GM18868 (cell line): ENCODE data around the gene ZNF804B.

Source experiments
- ATAC-seq: cut with Tn5 transposase; IDR thresholded peaks from one replicate; pipeline ENCODE4 v1.9.1; 2021; ENCODE audit warnings: mild to moderate bottlenecking, moderate library complexity; ENCODE audit not compliant: unreplicated experiment

ZNF804B gene

DNA sequence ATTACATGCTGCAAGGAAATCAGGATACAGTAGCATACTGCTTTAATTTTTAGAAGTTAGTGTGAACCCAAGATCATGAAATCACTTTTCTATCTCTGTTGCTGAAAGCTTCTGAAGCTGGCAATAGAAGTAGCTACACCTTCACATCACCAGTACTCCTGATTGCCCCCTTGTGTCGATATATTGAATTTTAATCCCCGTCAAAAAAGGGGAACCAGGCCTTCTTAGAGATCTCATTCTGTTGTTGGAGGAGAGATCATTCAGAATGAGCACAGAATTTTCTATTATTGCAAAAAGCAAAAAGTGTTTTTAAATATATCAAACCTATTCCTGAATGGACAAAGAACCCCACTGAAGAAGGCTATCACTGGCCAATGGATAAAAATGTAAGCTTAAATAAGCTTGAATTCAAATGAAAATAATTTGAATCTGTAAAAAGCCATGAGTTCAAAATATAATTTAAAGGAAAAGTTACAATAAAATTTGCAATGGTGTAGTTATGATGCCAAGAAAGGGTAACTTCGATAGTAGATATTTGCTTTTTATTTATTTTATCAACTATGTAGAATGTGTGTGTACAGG lies 75.7 kb downstream of the ZNF804B start:
- peak; percentile 99 for ATAC-seq

DNA sequence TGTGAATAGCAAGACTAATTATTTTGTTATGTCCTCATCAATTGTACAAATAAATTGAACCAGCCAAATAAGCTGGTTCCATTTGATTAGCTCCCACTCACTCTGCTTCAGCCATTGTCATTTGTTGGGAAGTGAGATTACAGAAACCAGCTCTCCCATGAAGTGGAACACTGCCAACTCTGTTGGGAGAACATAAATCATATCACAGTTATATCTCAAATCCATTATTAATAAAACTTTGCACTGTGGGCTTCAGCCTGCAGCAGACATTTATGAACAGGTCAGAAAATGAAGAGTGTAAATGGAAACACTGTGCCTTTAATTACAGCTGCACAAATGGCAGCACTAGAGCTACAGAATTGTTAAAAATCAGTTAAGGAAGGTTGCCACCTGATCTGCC lies 82.7 kb downstream of the ZNF804B start:
- no peak for ATAC-seq

DNA sequence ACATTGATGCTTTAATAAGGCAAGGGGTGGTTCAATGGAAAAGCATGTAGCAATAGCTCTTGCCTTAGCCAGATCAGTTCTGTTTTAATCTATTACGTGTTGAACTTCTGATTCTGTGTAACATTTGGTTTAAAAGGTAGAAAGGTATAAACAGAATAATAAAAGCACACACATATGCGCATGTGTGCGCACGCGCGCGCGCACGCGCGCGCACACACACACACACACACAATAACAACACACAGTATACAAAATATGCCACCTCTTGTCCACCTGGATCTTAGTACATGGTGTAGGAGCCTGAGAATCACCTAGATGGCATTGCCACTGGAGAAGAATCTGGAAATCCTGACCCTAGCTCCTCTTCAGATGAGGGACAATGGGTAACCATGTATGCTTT lies 85.6 kb downstream of the ZNF804B start:
- ATAC-seq = no peak

DNA sequence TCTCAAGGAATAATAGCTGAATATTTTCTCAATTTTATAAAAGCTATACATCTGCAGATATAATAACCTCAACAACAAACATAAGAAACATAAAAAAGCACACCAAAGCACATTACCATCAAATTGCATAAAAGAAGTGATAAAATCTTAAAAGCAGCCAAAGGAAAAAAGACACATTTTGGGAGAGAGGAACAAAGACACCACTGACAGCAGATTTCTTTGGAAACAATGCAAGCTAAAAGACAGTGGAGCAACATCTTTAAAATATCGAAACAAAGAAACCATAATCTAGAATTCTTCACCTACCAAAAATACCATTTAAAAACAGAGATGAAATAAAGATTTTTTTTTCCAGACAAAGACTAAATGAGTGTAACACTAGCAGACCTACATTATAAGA lies 91.7 kb downstream of the ZNF804B start:
- no peak for ATAC-seq

DNA sequence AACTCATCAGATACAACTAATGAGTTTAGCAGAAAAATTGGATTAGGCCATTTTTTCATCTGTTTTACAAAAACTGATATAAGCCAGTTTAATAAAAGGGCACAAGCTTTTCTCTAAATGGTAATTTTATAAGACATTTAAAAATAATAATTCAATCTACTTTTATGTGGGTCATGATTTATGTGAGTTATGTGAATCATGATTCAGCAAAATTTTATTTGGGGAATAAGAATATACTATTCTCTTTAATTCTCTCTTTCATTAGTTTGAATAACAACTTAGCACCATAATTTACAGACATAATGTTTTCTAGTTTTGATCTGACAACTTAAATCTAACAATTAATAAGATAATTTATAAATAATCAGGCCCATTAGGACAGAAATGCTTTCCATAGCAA lies 99.8 kb downstream of the ZNF804B start:
- no peak for ATAC-seq

DNA sequence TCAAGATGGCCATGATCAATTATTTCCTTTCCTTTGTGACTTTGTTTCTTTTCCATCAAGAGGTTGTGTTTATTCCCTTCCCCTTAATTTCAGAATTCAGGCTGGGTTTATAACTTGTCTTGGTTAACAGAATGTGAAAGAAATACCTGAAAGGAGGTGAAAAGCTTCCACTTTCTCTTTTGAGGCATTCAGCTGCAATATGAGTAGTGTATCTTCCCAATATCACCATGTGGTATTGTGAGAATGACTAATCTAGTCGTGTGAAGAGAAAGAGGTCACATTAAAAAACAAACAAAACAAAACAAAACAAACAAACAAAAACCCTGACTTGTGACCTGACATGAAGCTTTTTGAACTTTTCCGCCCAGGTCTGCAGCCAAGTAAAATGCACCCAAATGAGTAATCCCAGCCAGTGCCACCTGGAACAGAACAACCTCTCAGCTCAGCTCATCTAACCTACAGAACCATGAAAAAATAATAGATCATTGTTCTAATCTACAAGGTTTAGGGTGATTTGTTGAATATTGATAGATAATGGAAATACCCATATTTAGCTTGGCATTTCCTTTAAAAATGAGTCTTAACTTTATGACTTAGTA lies 106.9 kb downstream of the ZNF804B start:
- peak; percentile 41 for ATAC-seq

DNA sequence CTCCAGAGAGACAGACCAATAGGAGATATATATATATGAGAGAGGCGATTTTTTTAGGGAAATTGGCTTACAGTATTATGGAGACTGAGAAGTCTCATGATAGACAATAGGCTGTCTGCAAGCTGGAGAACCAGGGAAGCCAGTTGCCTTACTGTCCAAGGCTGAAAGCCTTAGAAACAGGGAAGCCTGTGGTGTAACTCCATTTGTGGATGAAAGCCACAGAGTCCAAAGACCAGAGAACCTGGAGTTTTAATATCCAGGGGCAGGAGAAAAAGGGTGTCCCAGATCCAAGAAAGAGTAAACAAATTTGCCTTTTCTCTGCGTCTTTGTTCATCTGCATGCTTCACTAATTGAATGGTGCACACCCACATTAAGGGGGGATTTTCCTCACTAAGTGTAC lies 107.7 kb downstream of the ZNF804B start:
- ATAC-seq = no peak

DNA sequence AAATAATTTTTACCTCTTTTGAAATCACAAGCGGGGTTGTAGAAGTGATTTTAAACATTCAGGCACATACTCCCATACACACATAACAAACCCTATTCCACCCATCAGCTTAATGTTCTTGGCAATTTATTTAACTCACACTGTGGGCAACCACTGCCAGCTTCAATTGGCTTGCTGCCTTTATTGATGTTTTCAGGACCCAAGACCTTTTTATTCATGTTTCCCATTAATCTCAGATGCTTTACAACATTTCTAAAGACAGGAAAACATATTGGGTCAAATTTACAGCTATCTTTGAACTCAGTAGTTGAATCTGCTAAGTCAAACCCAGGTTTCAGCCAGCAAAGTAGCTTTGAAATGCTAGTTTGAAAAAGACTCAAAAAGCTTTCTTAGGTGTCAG lies 109.0 kb downstream of the ZNF804B start:
- no peak for ATAC-seq

DNA sequence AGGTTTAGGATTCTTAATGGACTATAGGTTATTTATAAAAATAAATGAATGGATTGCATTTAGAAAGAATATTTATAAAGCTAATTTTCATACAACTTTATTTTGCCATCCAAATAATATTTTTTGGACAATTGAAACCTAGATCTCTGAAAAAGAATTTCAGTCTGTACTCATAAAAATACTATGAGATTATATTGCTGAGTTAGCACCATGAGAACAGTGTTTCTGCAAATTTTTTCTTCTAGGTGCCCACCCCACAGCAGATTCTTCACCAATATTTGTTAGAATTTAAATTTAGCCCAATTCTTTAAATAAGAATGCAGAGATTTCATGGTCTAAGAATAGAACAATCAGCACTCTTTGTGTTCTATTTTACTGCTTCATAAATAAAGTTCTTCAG lies 121.6 kb downstream of the ZNF804B start:
- no peak for ATAC-seq

DNA sequence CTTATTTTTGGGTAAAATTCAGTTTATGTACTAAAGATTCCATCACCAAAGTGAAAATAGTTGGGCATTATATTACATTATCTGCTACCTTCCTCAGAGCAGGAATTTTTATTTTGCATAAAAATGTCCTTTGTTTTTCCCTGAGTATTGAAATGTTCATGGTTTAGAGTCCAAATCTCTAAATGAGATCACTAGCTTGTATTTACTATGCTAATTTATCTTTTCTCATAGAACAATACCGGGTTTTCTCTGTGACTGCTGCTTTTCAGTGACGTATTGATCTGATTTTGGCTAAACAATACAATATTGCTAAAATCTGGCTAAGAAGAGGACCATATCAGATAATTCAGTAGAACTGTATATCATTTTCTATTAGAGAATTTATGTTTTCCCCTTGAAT lies 125.6 kb downstream of the ZNF804B start:
- no peak for ATAC-seq

DNA sequence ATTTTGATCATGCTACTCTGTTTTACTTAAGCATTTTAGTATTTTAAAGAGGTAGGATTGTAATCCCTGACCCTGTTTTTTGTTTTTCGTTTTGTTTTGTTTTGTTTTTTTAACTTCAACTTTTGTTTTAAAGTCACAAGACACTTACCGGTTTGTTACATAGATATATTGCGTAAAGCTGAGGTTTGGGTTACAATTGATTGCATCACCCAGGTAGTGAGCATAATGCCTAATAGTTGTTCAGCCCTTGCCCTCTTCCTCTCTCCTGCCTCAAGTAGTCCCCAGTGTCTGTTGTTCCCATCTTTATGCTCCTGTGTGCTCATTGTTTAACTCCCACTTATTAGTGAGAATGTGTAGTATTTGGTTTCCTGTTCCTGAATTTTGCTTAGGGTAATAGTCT lies 129.2 kb downstream of the ZNF804B start:
- ATAC-seq = no peak

DNA sequence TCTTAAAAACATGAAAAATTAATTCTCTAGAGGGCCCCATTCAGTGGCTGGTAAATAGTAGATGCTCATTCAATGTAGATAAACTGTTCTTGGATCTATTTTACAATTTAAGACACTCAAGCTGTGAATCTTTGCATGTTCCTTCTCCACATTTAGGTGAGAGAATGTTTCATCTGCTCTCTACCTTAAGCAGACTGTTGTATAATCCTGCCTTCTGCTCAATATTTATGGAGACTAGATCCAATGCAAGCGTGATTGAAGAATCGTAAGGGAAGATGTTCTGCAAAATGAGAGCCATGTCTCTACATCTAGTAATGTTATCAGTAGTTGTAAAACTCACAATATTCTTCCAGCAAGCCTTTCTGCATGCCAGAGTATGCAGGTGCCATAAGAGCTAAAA lies 151.0 kb downstream of the ZNF804B start:
- no peak for ATAC-seq

DNA sequence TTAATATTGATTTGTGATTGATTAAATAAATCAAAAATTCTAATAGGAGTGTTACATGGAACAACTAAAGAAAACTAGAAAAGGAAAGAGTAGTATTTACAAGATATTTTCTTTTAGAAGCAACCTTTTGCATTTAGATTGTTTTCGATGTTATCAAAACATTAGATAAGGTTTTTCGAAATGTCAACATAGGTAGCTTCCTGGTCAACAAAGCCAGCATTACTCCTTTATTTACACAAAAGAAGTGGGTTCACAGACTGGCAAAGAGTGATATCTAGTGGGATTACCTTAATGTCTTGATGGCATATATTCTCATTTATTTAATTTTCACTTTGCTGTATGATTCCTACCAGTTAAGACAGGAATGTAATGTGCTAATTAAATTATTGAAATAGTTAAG lies 153.4 kb downstream of the ZNF804B start:
- ATAC-seq = no peak

DNA sequence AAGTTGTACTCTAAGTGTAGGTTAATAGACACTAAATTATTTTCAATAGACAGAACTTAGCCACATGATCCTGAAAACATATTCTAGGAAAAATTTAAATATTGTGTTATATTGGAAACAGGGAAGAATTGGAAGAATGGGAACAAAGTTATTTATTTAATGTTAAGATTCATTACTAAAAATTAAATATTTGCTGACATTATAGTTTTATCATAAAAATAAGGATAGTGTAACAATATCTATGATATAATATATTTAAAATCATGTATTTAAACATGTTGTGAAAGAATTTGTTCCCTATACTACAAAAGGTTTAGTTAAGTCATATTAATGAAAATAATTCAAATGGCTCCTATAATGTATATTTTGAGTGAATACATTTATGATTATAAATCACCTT lies 156.1 kb downstream of the ZNF804B start:
- ATAC-seq = no peak

DNA sequence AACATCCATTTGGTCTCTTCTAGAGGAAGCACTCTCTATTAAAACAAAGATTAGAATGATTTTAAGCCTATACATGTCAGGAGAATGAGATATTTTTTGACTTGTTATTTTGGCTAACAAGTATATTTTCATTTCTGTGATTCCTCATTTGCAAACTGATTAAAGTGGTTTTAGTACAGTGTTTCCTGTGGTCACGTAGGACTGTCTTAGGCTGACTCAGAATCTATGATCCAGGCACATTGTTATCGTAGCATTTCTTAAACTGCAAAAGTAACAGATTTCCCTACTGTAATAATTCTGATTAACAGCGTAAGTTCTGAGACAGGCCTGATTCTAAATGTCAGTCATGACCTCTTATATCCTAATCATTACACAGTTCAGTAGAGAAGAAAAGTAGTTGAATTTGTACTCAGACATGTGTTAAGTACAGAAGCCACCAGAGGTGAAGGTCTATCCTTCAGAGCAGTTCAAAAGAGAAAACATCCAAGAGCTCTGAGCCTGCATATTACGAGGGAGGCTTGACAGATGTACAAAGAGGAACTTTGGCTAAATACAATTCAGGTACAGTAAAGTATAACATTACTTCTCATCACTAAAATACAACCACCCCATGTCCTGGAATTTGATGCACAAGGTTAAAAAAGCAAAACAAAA lies 160.1 kb downstream of the ZNF804B start:
- ATAC-seq = no peak

DNA sequence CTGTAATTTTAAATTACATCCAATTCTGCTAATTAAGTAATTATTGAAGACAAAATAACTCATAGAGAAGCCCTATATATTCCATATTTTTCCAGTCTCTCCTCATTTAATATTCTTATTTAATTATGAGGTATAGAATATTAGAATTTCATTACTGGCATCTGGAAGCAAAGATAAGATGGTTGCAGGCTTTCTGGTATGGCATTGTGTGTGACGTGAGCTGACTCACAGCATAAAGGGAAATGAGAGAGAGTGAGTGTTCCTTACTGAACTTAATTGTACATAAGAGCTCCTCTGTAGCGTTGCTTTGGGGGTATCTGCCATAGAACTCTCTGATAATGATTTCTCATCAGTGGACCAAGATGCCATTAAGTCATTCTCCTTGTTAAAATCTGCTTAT lies 163.4 kb downstream of the ZNF804B start:
- ATAC-seq = no peak

DNA sequence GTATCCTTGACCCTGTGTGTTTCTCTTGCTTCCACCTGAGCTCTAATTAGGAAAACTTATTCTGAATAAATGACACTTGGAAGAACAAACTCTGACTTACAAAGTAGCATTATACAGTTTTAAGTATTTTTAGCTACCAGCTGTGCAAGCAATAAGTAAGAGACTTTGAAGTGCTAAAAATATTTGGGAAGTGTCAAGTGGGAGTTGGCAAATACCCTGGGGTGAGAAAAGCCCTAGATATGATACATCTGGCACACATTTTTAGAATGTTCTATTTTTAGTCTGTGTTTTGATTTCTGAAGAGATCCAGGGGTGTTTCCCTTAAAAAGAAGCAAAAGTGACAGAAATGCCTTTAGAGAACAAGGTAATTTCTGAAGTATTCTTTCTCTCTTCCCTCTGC lies 168.8 kb downstream of the ZNF804B start:
- ATAC-seq = no peak

DNA sequence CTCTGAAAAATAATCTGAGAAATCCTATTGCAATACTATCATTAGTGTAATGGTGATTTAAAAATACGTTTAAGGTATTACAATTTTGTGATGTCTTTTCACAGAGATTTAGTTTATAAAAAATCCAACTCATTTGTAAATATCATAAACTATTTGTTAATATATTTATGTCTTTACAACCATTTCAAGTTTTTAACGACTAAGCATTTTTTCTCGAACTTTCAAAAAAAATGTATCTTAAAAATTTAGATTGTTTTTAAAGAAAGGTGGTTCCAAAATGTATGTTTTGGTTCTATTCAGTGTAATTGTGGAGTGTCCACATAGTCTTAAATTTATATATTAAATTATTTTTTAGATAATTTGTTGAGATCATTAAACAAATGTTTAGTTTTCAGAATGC lies 170.2 kb downstream of the ZNF804B start:
- no peak for ATAC-seq

DNA sequence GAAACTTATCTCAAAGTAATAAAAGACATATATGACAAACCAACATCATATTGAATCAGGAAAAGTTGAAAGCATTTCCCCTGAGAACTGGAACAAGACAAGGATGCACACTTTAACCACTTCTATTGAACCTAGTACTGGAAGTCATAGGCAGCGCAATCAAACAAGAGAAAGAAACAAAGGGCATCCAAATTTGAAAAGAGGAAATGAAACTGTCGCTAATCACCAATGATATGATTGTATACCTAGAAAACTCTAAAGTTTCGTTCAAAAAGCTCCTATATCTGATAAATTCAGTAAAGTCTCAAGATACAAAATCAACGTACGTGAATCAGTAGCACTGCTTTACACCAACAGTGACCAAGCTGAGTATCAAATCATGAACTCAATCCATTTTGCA lies 173.8 kb downstream of the ZNF804B start:
- no peak for ATAC-seq

DNA sequence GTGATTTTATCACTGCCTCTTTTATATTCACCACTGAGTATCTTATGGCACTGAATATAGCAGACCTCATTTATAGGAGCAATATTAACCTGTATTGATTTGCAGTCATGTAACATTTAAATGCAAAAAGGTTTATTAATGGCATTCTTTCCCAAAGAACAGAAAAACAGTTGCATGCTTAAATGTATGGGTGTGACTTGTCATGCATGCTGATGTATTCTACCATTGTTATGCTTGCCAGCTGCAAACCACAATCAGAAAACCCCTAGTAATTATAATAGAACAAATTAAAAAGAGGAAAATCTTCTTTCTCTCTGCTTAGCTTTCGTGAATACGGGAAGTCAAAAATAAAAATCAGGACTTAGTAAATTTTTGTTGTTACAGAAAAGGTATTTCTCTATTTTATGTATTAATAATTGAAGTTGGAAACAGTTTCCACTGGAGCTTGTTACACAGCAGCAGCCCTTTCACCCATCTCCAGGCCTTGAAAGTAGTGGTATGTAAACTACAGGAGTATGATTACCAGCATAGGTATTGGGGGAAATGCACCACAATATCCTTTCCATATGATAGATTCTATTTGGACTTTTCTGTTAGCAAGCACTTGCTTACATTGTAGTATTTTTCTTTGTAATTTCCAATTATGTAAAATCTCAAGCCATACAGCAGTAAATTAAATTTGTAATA lies 183.5 kb downstream of the ZNF804B start:
- ATAC-seq = no peak

DNA sequence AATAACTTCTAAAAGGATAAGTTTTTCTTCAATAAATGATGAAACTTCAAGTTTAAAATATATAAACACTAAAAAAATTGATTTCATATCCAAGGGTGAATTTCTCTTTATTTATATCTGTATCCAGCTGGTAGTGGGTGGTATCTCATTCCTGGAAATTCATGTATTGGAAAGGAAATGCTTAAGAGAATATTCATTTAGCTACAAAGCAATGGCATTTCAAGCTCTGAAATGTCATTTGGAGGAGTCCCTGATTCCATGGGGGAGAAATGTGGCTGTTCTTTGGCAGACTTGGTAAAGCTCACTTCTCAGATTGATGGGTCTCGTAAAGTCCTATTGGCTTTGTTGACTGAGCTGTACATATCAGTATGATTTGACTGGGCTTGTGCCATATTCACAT lies 192.3 kb downstream of the ZNF804B start:
- no peak for ATAC-seq

DNA sequence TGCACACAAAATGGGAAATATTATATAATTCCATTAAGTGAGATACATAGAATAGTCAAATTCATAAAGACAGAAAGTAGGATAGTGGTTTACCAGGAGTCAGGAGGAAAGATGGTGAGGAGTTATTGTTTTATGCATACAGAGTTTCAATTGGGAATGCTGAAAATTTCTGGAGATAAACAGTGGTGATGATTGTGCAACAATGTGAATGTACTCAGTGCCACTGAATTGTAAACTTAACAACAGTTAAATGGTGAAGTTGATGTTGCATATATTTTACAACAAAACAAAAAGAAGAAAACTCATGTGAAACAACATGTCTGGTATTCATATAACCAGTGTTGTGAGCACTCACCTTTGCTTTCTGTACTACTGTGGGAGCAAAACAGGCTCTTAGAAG lies 204.9 kb downstream of the ZNF804B start:
- no peak for ATAC-seq
